Stimulated activated naive CD8-positive, alpha-beta T cell treated with anti-CD3 and anti-CD28 coated beads, Interleukin-15, Interleukin-2, amounts not matched to agents 100 U/mL and 50 U/mL, for 24 hours (primary cell): ENCODE results near the gene TCOF1.

Source experiments
- ATAC-seq: fragments of 150-1000 bp; cut with Tn5 transposase; one replicate; pipeline ENCODE4 v1.10.0; 2021
- DNase-seq: peaks from one replicate; pipeline ENCODE4 v3.0.0; 2021

Gene TCOF1

GRCh38 chr5:150429410-150429873 lies 71.9 kb downstream of the TCOF1 start:
- ATAC-seq = peak; percentile 54
- DNase-seq = no peak

DNA sequence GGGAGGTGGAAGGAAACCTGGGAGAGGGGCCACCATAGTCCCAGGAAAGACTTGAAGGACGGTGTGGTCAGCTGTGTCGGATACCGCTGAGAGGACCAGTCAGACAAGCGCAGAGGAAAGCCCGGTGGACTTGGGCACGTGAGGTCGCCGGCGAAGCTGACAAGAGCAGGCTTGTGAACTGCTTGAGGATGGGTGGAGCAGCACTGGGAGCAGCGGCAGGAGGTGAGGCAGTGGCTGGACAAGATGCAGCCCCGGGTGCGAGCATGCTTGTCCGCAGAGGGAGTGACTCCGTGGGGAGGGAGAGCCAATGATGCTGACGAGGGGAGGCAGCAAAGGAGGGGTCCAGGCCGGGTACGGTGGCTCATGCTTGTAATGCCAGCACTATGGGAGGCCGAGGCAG lies 73.6 kb downstream of the TCOF1 start:
- ATAC-seq = no peak
- no peak for DNase-seq

GRCh38 chr5:150431574-150431973 lies 74.1 kb downstream of the TCOF1 start:
- no peak for DNase-seq
- no peak for ATAC-seq

GRCh38 chr5:150434464-150434863 lies 77.0 kb downstream of the TCOF1 start:
- ATAC-seq (no peak), DNase-seq (no peak)

DNA sequence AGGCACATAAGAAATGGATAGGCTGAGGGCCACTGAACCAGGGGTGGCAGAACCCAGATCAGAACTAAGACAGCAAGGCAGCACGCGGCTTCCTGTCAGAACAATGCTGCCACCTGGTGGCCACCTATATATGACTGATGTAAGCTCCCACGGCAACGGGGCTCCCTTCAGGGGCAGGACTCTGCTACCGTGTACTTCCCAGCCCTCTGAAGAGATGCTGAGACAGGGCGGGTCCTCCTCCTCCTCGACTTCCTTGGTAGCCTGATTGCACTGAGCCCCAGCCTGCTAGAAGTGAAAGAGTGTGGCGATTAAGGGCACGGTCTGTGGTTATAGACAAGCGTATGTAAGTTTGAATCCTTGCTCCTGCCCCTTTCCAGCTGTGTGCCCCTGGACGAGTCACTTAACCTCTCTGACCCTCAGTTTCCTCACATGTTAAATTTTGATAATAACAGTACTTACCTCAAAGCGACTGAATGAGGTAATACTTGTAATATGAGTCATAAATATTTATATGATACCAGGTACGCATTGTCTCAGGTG lies 78.7 kb downstream of the TCOF1 start:
- ATAC-seq (peak; percentile 98), DNase-seq (peak; percentile 94)

- DNase-seq (no peak), ATAC-seq (no peak)
Observed at GRCh38 chr5:150438873-150439546, 81.5 kb downstream of the TCOF1 start.

DNA sequence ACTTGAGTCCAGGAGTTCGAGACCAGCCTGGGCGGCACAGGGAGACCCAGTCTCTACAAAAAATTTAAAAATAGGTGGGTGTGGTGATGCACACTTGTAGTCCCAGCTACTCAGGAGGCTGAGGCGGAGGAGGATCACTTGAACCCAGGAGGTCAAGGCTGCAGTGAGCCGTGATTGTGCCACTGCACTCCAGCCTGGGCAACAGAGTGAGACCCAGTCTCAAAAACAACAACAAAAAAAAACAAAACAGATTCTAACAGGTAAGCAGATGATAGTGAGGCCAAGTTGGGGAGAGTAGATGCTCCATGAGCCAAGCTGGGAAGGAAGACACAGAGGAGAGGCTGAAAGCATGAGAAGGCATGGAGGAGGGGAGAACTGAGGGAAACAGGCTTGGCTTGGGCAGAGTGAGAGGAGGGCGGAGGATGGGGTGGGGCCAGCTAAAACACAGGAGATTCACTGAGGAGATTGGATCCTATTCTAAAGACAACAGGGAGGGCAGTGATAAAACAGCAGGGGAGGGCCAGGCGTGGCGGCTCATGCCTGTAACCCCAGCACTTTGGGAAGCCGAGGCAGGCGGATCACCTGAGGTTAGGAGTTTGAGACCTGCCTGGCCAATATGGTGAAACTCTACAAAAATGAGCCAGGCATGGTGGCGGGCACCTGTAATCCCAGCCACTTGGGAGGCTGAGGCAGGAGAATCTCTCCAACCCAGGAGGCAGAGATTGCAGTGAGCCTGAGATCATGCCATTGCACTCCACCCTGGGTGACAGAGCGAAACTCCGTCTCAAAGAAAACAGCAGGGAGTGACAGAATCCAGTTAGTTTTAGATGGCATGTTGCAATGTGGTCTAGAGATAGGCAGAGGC lies 83.7 kb downstream of the TCOF1 start:
- ATAC-seq = no peak
- DNase-seq = no peak

DNA sequence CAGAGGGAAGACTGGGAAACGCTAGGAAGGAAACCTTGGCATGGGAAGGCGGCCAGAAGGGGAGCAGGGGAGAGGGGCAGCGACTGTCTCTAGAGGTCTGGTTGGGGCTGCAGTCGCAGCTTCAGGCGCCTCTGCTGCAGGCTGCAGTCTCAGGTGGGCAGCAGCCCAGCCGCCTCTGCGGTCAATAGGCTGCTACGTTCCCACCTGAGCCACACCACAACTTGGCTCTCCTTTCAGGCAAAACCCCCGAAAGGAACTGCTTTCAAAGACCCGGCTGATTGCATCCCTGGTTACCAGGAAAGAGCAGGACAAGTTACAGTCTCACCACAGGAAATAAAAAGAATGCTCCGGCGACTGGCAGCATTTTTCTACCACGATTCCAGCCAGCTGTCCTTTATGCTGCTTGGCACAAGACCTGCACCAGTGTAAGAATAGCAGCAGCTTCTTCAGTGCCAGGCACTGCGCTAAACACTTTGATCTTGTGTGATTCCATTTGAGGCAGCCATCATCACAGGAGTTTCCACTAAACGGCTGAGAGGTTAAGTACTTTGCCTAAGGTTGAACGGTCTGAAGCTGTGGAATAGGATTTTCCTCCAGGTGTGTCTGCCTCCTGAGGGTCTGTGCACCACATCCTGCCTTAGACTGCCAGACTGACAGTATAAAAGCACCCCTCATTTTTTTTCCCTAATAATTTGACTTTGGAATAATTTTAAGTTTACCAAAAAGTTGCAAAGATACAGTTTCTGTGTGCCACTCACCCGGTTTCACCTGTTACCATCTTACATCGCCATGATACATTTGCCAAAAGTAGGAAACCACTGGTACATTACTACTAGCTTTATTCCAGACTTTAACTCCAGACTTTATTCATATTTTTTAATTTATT lies 84.6 kb downstream of the TCOF1 start:
- ATAC-seq = no peak
- DNase-seq = no peak

- no peak for DNase-seq
- no peak for ATAC-seq
Observed at GRCh38 chr5:150442699-150443080, 85.2 kb downstream of the TCOF1 start.

DNA sequence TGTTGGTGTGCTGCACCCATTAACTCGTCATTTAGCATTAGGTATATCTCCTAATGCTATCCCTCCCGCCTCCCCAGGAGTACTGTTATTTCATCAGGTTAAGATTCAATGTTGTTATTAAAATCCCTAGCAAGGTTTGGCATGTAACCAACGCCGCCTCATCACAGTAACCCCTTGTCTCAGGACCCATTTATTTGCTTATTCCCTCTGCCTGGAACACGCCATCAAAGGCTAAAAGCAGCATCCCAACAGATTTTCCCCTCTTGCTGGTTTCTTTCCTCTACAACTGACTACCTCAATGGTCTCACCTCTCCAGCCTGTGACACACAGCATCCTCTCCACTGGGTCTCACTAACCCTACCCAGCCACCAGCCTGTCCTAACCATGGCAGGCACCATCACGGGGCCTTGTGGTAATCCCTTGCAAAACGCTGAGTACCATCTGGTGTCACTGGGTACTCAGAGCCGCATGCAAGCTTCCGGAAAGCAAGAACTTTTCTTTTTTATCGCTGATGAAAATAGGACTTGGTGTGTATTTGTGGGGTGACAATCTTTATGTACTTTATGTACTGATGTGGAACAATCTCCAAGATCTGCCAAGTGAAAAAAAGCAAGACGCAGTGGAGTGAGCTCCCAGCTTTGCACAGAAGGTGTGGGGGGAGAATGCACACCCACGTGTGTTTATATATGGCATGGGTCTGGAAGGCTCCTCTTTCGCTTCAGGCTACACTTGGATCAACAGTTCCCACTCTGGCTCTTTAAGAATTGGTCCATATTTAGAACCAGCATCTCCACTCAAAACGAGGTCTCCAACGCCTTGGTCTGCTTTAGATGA lies 86.0 kb downstream of the TCOF1 start:
- no peak for DNase-seq

GRCh38 chr5:150444770-150445169 lies 87.3 kb downstream of the TCOF1 start:
- DNase-seq = no peak
- no peak for ATAC-seq

More for the DNA sequence above, 86.0 kb downstream of the TCOF1 start:
- ATAC-seq = peak; percentile 36

GRCh38 chr5:150446088-150446487 lies 88.6 kb downstream of the TCOF1 start:
- ATAC-seq = no peak
- DNase-seq = no peak

- ATAC-seq (no peak), DNase-seq (no peak)
Observed at GRCh38 chr5:150446583-150446982, 89.1 kb downstream of the TCOF1 start.

GRCh38 chr5:150447188-150447587 lies 89.7 kb downstream of the TCOF1 start:
- no peak for DNase-seq
- ATAC-seq = no peak

- ATAC-seq = no peak
- DNase-seq = no peak
Observed at GRCh38 chr5:150448334-150448733, 90.8 kb downstream of the TCOF1 start.

DNA sequence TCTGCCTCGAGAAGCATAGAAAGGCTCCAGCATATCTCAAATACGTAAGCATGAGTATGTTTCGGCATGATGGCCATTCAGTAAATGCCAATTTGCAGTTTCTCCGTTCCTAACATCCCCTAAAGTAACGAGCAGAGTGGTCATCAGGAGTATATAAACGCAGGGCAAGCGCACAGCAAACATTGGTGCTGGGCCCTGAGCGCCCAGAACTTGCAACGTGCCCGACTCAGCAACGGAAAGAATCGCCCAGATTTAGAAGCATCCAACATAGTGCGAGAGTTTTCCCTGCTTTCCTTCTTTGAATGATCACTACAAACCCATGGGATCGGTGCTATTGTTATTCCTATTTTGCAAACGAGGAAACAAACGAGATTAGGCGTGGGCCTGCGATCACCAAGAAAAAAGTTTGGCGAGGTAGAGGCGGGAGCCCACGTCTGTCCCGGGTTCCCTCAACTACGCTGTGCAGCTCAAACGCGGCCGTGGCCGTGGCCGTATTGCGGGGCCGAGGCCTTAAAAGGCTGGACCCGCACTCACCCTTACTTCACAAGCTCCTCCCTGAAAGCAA lies 91.5 kb downstream of the TCOF1 start:
- no peak for DNase-seq
- ATAC-seq = peak; percentile 33
